ENCODE results near the gene IL34. TPM values are rescaled to one million over a fixed set of nuclear protein-coding genes. Genes with fewer than 3 reads are reported as not detected.

The IL34 gene
- total and polyA plus RNA-seq, 2 of the 13 experiments (the other 11 are each of a cell fraction or from before 2014, with no cell fraction given) = 1.2 to 1.3 TPM

DNA sequence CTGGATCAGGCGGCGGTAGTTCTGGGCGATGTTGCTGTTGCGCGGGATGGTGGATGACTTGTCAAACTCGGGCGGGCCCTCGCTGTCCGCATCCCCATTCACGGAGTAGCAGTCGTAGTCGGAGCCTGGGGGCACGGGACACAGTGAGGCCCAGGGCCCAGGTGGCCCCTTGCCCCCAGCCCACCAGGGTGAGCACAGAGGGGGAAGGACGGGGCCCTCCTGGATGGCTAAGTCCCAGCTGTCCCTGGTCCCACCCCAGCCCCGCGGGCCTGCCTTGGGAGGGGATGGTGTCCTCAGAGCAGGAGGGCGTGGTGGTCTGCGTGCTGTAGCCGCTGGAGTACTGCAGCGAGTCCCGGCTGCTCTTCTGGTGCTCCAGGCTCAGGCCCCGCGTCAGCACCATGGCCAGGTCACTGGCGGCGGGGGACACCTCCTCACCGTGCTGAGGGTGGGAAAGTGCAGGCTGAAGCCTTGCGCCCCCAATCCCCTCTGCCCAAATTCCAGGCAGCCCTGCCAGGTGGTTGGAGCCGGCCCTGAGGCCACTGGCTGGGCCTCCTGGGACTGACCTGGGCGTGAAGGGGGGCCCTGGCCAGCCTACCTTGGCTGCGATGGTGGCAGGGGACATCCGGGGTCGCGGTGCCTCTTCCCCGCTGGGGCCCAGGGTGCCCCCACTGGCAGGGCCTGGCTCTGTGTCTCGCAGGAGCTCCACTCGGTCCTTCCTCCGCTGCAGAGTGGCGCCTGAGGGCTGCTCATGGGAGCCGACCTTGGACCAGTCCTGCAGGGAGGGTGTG lies 18.2 kb downstream of the IL34 start (continued):
- TF ChIP-seq ATAD3A (CRISPR knock-in tag; IDR thresholded peaks at IDR 0.05) (no peak), AGO1 (IDR thresholded peaks at IDR 0.05; ENCODE audit: low read depth, low read length, poor library complexity, severe bottlenecking) (no peak), ZUFSP (CRISPR knock-in tag; IDR thresholded peaks at IDR 0.05; ENCODE audit: borderline replicate concordance) (no peak), KMT2B (CRISPR knock-in tag; IDR thresholded peaks at IDR 0.05) (no peak), HHEX (CRISPR knock-in tag; IDR thresholded peaks at IDR 0.05) (no peak), KAT7 (CRISPR knock-in tag; IDR thresholded peaks at IDR 0.05; ENCODE audit: borderline replicate concordance) (no peak), CBFB (CRISPR knock-in tag; IDR thresholded peaks at IDR 0.05) (no peak), ZNF503 (CRISPR knock-in tag; IDR thresholded peaks at IDR 0.05) (no peak), NR0B2 (CRISPR knock-in tag; IDR thresholded peaks at IDR 0.05) (0 out of 2 replicates have a peak, but pooled peaks have one; percentile 29), PTBP1 (IDR thresholded peaks at IDR 0.05; ENCODE audit: low read depth, low read length, poor library complexity, severe bottlenecking) (no peak), MAFK (conservative IDR thresholded peaks at IDR 0.05 in 1 of 2, IDR thresholded peaks at IDR 0.05 in 1 of 2; ENCODE audit: low read length in 2 of 2) (no peak), ZNF333 (CRISPR knock-in tag; IDR thresholded peaks at IDR 0.05; ENCODE audit: borderline replicate concordance) (0 out of 2 replicates have a peak, but pooled peaks have one; percentile 38)
- TF ChIP-seq, protein P1, sequence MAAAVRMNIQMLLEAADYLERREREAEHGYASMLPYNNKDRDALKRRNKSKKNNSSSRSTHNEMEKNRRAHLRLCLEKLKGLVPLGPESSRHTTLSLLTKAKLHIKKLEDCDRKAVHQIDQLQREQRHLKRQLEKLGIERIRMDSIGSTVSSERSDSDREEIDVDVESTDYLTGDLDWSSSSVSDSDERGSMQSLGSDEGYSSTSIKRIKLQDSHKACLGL (CRISPR knock-in tag; IDR thresholded peaks at IDR 0.05) = 0 out of 2 replicates have a peak, but pooled peaks have one; percentile 44
- TF ChIP-seq, protein P2, sequence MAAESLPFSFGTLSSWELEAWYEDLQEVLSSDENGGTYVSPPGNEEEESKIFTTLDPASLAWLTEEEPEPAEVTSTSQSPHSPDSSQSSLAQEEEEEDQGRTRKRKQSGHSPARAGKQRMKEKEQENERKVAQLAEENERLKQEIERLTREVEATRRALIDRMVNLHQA (CRISPR knock-in tag; IDR thresholded peaks at IDR 0.05) = no peak
- TF ChIP-seq, protein P3, sequence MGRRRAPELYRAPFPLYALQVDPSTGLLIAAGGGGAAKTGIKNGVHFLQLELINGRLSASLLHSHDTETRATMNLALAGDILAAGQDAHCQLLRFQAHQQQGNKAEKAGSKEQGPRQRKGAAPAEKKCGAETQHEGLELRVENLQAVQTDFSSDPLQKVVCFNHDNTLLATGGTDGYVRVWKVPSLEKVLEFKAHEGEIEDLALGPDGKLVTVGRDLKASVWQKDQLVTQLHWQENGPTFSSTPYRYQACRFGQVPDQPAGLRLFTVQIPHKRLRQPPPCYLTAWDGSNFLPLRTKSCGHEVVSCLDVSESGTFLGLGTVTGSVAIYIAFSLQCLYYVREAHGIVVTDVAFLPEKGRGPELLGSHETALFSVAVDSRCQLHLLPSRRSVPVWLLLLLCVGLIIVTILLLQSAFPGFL (CRISPR knock-in tag; IDR thresholded peaks at IDR 0.05) = no peak
- TF ChIP-seq, protein P4, sequence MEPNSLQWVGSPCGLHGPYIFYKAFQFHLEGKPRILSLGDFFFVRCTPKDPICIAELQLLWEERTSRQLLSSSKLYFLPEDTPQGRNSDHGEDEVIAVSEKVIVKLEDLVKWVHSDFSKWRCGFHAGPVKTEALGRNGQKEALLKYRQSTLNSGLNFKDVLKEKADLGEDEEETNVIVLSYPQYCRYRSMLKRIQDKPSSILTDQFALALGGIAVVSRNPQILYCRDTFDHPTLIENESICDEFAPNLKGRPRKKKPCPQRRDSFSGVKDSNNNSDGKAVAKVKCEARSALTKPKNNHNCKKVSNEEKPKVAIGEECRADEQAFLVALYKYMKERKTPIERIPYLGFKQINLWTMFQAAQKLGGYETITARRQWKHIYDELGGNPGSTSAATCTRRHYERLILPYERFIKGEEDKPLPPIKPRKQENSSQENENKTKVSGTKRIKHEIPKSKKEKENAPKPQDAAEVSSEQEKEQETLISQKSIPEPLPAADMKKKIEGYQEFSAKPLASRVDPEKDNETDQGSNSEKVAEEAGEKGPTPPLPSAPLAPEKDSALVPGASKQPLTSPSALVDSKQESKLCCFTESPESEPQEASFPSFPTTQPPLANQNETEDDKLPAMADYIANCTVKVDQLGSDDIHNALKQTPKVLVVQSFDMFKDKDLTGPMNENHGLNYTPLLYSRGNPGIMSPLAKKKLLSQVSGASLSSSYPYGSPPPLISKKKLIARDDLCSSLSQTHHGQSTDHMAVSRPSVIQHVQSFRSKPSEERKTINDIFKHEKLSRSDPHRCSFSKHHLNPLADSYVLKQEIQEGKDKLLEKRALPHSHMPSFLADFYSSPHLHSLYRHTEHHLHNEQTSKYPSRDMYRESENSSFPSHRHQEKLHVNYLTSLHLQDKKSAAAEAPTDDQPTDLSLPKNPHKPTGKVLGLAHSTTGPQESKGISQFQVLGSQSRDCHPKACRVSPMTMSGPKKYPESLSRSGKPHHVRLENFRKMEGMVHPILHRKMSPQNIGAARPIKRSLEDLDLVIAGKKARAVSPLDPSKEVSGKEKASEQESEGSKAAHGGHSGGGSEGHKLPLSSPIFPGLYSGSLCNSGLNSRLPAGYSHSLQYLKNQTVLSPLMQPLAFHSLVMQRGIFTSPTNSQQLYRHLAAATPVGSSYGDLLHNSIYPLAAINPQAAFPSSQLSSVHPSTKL (CRISPR knock-in tag; IDR thresholded peaks at IDR 0.05) = no peak
- TF ChIP-seq, protein P5, sequence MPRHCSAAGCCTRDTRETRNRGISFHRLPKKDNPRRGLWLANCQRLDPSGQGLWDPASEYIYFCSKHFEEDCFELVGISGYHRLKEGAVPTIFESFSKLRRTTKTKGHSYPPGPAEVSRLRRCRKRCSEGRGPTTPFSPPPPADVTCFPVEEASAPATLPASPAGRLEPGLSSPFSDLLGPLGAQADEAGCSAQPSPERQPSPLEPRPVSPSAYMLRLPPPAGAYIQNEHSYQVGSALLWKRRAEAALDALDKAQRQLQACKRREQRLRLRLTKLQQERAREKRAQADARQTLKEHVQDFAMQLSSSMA (CRISPR knock-in tag; IDR thresholded peaks at IDR 0.05) = no peak
